OCI-LY7 (cell line): ENCODE data around the gene OR10A5.

Experiments
- CTCF ChIP-seq: fragments of 200-600 bp; sonication (generic); conservative IDR thresholded peaks from 2 replicates; pipeline ENCODE4 v1.5.1; 2014; ENCODE audit warnings: mild to moderate bottlenecking, antibody characterized with exemption, low read length, moderate library complexity, mixed read lengths
- EZH2phosphoT487 ChIP-seq: fragments of 200-600 bp; sonication (generic); IDR thresholded peaks from 2 replicates; pipeline ENCODE4 v1.6.1; 2018; ENCODE audit warnings: low read depth, borderline replicate concordance, mild to moderate bottlenecking, mixed run types, antibody characterized with exemption, low read length, moderate library complexity, mixed read lengths

DNA sequence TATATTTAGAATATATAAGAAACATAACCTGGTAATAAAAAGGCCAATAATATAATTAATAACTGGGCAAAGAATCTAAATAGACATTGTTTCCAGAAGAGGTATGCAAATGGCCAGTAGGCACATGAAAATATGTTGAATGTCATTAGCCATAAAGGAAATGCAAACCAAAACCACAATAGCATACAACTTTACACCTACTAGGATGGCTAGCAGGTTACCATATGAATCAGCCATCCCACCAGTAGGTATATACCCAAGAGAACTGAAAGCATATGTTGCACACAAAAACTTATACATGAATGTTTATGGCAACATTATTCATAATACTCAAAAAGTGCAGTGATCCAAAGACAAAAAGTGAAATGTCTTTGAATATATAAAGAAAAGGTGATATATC lies 49.5 kb downstream of the OR10A5 start:
- no peak for TF ChIP-seq CTCF
- TF ChIP-seq EZH2phosphoT487: no peak
